Measurements from ENCODE around the gene LELP1.
"Not testable (repeated sequence)": the region's sequence is repeated elsewhere in the genome, so short reads cannot be mapped to it uniquely, and the experiment has no call there.

LELP1 gene

GRCh38 chr1:153203130-153203529 is at the start of gene LELP1:
Gene LELP1 (plus strand): TSS chr1:153203430. CDS start chr1:153204708, 1,278 bp downstream.
- no peak for DNase-seq (ENCODE audit: low read depth)

GRCh38 chr1:153155541-153155940 is 47.7 kb upstream of the LELP1 start:
- no peak for DNase-seq (ENCODE audit: low read depth)

GRCh38 chr1:153168686-153169085 is 34.5 kb upstream of the LELP1 start:
- DNase-seq (ENCODE audit: low read depth) = no peak

GRCh38 chr1:153174624-153175023 is 28.6 kb upstream of the LELP1 start:
- DNase-seq (ENCODE audit: low read depth) = no peak

- no peak for DNase-seq (ENCODE audit: low read depth)
Measured at GRCh38 chr1:153178922-153179321, 24.3 kb upstream of the LELP1 start.

- no peak for DNase-seq (ENCODE audit: low read depth)
Measured at GRCh38 chr1:153180556-153180955, 22.7 kb upstream of the LELP1 start.

GRCh38 chr1:153188301-153188700 is 14.9 kb upstream of the LELP1 start:
- not testable (repeated sequence) for DNase-seq (ENCODE audit: low read depth)

- DNase-seq (ENCODE audit: low read depth) = no peak
Measured at GRCh38 chr1:153190373-153190772, 12.9 kb upstream of the LELP1 start.

GRCh38 chr1:153192697-153193096 is 10.5 kb upstream of the LELP1 start:
- no peak for DNase-seq (ENCODE audit: low read depth)

- DNase-seq (ENCODE audit: low read depth) = no peak
Measured at GRCh38 chr1:153194331-153195050, 8.7 kb upstream of the LELP1 start.

- DNase-seq (ENCODE audit: low read depth) = no peak
Measured at GRCh38 chr1:153195216-153195615, 8.0 kb upstream of the LELP1 start.

GRCh38 chr1:153202006-153202405 is 1.2 kb upstream of the LELP1 start:
- no peak for DNase-seq (ENCODE audit: low read depth)

- DNase-seq (ENCODE audit: low read depth) = no peak
Measured at GRCh38 chr1:153206631-153207030, 3.4 kb downstream of the LELP1 start.

GRCh38 chr1:153210206-153210605 is 7.0 kb downstream of the LELP1 start:
- DNase-seq (ENCODE audit: low read depth) = no peak

- no peak for DNase-seq (ENCODE audit: low read depth)
Measured at GRCh38 chr1:153212201-153212600, 9.0 kb downstream of the LELP1 start.

GRCh38 chr1:153213519-153213918 is 10.3 kb downstream of the LELP1 start:
- no peak for DNase-seq (ENCODE audit: low read depth)

GRCh38 chr1:153217212-153217611 is 14.0 kb downstream of the LELP1 start, which contains the start of gene PRR9:
Gene PRR9 (plus strand): TSS chr1:153217584. CDS start chr1:153218145, 561 bp downstream.
- DNase-seq (ENCODE audit: low read depth) = no peak

GRCh38 chr1:153217744-153218416 is 14.7 kb downstream of the LELP1 start:
- no peak for DNase-seq (ENCODE audit: low read depth)

GRCh38 chr1:153220606-153221303 is 17.5 kb downstream of the LELP1 start:
- no peak for DNase-seq (ENCODE audit: low read depth)

- peak; percentile 16 for DNase-seq (ENCODE audit: low read depth)
Measured at GRCh38 chr1:153223040-153223891, 20.0 kb downstream of the LELP1 start.

GRCh38 chr1:153227810-153228209 is 24.6 kb downstream of the LELP1 start:
- no peak for DNase-seq (ENCODE audit: low read depth)

- no peak for DNase-seq (ENCODE audit: low read depth)
Measured at GRCh38 chr1:153228491-153228890, 25.3 kb downstream of the LELP1 start.

Measured in fibroblast of gingiva (primary cell).